ENCODE measurements around the gene MINDY3.

Gene MINDY3

GRCh38 chr10:15856328-15857015, 3.8 kb downstream of the MINDY3 start (continued):
- TF ChIP-seq ZNF776 (tag by site-specific recombination; IDR thresholded peaks at IDR 0.05; ENCODE audit: borderline replicate concordance) (no peak), ZNF302 (tag by site-specific recombination; IDR thresholded peaks at IDR 0.05; ENCODE audit: low read depth) (no peak)

GRCh38 chr10:15853800-15854199, 6.5 kb downstream of the MINDY3 start:
- no peaks in the 10 kb centered on the region for H3K9me3 ChIP-seq (ENCODE audit: control insufficient read depth, insufficient read depth, low read depth, low read length)
- POLR2A ChIA-PET: no interaction called here
- H3K4me3 ChIP-seq (ENCODE audit: low read depth, low read length): no peak overlapping the region
- no peak overlapping the region for H3K27ac ChIP-seq (ENCODE audit: extremely low read depth, low read depth, low read length)
- H3K4me1 ChIP-seq (ENCODE audit: control insufficient read depth, insufficient read depth, low read length): peaks cover 51% of the 10 kb centered on the region
- CTCF ChIA-PET: no interaction called here
- H3K36me3 ChIP-seq (ENCODE audit: control insufficient read depth in 2 of 2, insufficient read depth in 1 of 2, low read length in 2 of 2): no peaks in the 10 kb centered on the region
- no peak for TF ChIP-seq KLF8 (tag by site-specific recombination; IDR thresholded peaks at IDR 0.05)
- no peak for TF ChIP-seq ZNF146 (tag by site-specific recombination; IDR thresholded peaks at IDR 0.05)
- TF ChIP-seq FEZF1 (tag by site-specific recombination; IDR thresholded peaks at IDR 0.05): peak; percentile 55
- no peak for TF ChIP-seq ZNF571 (tag by site-specific recombination; IDR thresholded peaks at IDR 0.05)
- no peak for TF ChIP-seq CTCF (tag by site-specific recombination; IDR thresholded peaks at IDR 0.05)
- no peak for TF ChIP-seq ZNF292 (tag by site-specific recombination; IDR thresholded peaks at IDR 0.05; ENCODE audit: borderline replicate concordance, low read depth)
- TF ChIP-seq ZNF26 (tag by site-specific recombination; IDR thresholded peaks at IDR 0.05): no peak
- no peak for TF ChIP-seq REST (tag by site-specific recombination; IDR thresholded peaks at IDR 0.05)
- TF ChIP-seq PATZ1 (tag by site-specific recombination; IDR thresholded peaks at IDR 0.05): no peak
- TF ChIP-seq ZBTB49 (tag by site-specific recombination; IDR thresholded peaks at IDR 0.05; ENCODE audit: low read depth): no peak
- no peak for TF ChIP-seq ZNF555 (tag by site-specific recombination; conservative IDR thresholded peaks at IDR 0.05)
- no peak for TF ChIP-seq SCRT1 (tag by site-specific recombination; IDR thresholded peaks at IDR 0.05; ENCODE audit: borderline replicate concordance)
- 0 out of 2 replicates have a peak, but pooled peaks have one; percentile 19 for TF ChIP-seq ZNF600 (tag by site-specific recombination; IDR thresholded peaks at IDR 0.05)
- no peak for TF ChIP-seq KLF17 (tag by site-specific recombination; IDR thresholded peaks at IDR 0.05)
- no peak for TF ChIP-seq ZSCAN18 (tag by site-specific recombination; IDR thresholded peaks at IDR 0.05)
- TF ChIP-seq ZBTB44 (tag by site-specific recombination; IDR thresholded peaks at IDR 0.05): no peak

Measured in HEK293 (cell line).